GM19193 (cell line): ENCODE data around the gene ISM1.

Experiments used
- POLR2A ChIP-seq: IDR thresholded peaks from 4 replicates; pipeline ENCODE4 v1.6.1; 2011; ENCODE audit not compliant: insufficient read depth, insufficient read length; ENCODE audit errors: extremely low read depth

Gene ISM1

DNA sequence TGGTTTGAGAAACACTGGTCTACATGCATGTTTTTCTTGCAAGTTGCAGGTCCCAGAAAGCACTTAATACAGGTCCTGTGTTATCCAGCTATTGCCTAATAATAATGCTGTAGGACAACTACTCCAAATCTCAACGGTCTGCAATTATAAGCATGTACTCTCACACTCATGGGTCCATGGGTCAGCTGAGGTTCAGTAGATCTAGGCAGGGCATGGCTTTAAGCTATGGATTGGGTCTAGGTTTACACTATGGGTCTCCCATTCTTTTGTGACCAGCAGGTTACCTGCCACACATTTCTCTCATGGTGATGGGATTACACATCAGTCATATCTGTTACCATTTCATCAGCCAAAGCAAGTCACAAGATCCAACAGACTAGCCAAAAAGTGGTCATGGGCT is 13.9 kb downstream of the ISM1 start:
- no peak for TF ChIP-seq POLR2A

DNA sequence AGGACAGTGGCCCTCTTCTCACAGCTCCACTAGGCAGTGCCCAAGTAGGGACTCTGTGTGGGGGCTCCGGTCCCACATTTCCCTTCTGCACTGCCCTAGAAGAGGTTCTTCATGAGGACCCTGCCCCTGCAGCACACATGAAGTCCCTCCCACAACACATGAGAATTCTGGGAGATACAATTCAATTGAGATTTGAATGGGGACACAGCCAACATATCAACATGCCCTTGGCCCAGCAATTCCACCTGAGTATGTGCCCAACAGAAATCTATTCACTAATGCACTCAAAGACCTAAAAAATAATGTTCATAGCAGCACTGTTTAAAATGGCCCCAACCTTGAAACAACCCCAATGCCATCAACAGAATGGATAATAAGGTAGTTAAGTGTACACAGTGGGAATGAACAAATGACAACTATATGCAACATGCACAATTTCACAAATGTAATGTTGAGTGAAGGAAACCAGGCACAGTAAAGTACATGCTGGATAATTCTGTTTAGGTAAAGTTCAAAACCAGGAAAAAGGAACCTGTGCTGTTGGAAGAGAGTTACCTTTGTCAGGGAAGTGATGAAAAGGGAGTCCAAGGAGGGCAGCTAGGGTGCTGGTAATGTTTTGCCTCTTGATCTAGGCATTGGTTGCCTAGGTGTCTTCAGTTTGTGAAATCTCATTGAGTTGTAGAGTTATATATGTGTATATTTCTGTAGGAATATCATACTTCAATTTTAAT is 16.1 kb downstream of the ISM1 start:
- TF ChIP-seq POLR2A, result no peak

DNA sequence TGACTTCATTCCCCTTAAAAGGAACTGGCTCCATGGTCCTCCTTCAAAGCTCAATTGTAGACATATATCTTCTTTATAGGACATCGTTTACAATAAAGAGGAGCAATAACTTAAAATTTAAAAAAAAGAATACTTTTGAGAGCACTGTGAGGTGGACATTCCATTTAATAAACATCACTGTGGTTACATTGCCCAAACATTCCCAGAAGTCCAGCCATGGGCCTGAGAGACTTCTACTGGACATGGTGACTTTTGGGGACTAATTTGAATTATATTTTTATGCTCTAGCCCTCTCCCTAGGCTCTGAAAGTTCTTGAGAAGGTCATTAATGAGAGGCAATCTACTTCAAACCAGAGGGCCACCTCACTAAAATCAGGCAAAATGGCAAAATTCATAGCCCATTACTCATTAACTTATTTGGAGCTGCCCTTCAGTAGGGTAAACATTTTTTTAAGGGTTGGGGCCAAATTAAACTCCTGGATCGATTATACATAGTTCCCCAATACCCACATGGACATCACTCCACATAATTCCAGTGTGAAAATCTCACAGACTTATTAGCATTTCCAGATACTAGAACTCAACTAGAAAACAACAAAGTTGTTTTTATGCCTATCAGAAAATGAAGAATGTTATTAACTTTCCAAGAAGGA is 17.1 kb downstream of the ISM1 start:
- no peak for TF ChIP-seq POLR2A

DNA sequence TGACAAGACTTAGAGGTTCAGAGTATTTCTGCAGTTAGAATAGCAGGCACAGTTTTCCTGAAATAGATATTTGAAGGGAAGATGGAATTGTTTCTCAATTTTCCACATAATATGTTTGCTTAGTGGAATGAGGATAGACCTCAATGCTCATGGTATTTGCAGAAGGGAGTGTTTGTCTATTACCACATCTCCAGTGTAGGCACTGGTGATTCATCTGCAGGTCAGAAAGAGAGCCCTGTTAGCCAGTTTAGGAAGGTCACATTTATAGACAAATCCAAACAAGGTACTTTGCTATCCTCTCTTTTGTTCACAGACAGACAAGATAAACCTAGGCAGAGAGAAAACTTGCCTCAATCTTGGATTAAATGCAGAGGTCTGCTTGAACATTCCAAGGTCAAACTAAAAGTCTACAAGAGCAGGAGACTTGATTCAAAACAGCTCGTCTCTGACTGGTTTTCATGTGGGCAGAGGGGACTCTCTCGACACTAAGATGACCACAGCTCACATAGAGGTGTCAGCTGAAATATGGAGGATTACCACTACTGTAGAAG is 22.8 kb downstream of the ISM1 start:
- TF ChIP-seq POLR2A, result no peak

DNA sequence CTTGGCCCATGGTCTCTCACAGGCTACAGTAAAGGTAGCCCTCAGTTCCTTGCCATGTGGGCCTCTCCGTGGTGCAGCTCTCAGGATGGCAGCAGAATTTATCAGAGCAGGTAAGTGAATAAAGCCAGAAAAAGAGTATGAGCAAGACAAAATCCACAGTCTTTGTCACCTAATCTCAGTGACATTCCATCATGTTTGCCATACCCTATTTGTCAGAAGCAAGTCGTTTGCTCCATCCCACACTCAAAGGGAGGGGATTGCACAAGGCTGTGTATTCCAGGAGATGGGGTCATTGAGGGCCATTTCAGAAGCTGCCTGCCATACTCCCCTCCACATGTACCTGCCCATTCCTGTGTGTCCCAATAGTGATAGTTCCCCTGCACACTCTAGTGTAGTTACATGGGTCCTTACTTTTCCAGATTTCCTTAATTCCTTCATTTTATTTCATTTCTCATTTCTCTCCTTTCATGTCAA is 24.2 kb downstream of the ISM1 start:
- no peak for TF ChIP-seq POLR2A

GRCh38 chr20:13249118-13249797 is 28.2 kb downstream of the ISM1 start:
- no peak for TF ChIP-seq POLR2A

- TF ChIP-seq POLR2A, result no peak
Observed at GRCh38 chr20:13249798-13250170, 28.7 kb downstream of the ISM1 start.

DNA sequence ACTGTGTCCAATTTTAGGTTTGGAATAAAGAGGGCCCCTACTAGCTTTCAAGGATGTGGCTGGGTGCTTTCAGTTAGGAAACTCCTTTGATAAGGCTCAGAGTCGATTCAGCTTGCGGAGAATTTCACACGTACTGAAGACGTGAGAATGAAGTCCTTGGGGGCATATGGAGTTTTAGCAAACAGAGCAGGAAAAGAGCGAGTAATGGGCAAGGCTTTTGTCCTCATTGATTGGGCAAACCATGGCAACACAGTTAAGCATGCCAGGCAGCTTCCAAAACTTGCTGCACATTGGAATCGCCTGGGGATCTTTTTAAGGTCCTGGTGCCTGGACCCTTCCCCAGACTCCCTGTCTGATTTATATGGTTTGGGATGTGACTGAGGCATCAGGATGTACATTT is 29.2 kb downstream of the ISM1 start:
- no peak for TF ChIP-seq POLR2A

- no peak for TF ChIP-seq POLR2A
Observed at GRCh38 chr20:13251106-13251903, 30.2 kb downstream of the ISM1 start.

- no peak for TF ChIP-seq POLR2A
Observed at GRCh38 chr20:13251904-13252297, 30.8 kb downstream of the ISM1 start.

DNA sequence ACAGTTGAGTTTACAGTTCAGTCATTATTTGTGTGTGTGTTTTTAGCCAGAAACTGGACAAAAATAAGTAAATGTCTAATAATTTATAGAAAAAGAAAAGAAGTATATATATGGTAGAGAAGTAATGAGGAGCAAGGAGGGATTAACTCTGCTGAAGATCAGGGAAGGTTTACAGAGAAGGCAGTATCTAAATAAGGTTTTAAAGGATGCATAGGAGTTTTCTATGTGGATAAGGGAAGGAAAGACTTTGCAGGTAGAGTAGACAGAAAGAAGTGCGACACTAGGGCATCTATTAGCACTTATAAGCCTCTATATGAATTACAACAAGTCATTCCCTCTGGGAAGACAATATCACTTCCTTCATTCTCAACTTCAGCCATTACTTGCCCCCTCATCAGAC is 34.3 kb downstream of the ISM1 start:
- TF ChIP-seq POLR2A, result no peak

GRCh38 chr20:13256606-13257005 is 35.5 kb downstream of the ISM1 start:
- TF ChIP-seq POLR2A, result no peak

GRCh38 chr20:13259921-13260320 is 38.8 kb downstream of the ISM1 start:
- no peak for TF ChIP-seq POLR2A

DNA sequence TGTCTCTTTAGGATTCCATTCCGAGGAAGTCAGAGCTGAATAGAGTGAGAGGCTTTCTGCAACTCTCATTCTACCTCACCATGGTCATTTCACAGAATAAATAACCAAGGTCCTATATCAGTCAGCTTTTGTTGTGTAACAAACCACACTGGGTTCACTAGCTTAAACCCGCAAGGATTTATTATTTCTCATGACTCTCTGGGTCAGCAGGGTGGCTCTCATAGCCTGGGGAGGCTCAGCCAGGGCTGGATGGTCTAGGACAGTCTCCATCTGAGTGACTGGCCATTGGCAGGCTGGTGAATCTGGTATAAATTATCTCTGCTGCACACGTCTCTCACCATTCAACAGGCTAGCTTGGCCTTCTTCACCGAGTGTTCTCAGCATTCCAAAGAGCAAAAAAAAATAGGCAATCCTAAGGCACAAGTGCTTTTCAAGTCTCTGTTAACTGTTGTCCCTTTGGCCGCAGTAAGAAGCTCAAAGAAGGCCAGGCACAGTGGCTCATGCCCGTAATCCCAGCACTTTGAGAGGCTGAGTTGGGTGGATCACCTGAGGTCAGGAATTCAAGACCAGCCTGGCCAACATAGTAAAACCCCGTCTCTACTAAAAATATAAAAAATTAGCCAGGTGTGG is 39.7 kb downstream of the ISM1 start:
- no peak for TF ChIP-seq POLR2A
